WERI-Rb-1 (cell line): Measurements from ENCODE around the gene SERPINH1.

Experiments used
- DNase-seq: peaks from one replicate; pipeline ENCODE4 v3.0.0-alpha.2; 2020
- H3K27ac ChIP-seq: fragments of 250-450 bp; sonication (Bioruptor Pico); 2 replicates; pipeline ENCODE4 v1.5.1; 2020; ENCODE audit warnings: mild to moderate bottlenecking, moderate library complexity
- H3K27me3 ChIP-seq: fragments of 250-450 bp; sonication (Bioruptor Pico); 2 replicates; pipeline ENCODE4 v1.5.1; 2021; ENCODE audit warnings: mild to moderate bottlenecking, low read depth, moderate library complexity; ENCODE audit not compliant: insufficient read depth, severe bottlenecking
- H3K36me3 ChIP-seq: fragments of 250-450 bp; sonication (Bioruptor Pico); 2 replicates; pipeline ENCODE4 v1.5.1; 2020; ENCODE audit warnings: mild to moderate bottlenecking, moderate library complexity
- H3K4me3 ChIP-seq: 2 replicates; pipeline ENCODE4 v1.5.1; 2011; ENCODE audit warnings: low read depth, mild to moderate bottlenecking, control low read depth, low read length
- H3K9me3 ChIP-seq: fragments of 250-450 bp; sonication (Bioruptor Pico); 2 replicates; pipeline ENCODE4 v1.5.1; 2021; ENCODE audit warnings: mild to moderate bottlenecking, moderate library complexity; ENCODE audit not compliant: severe bottlenecking
- CTCF ChIP-seq: IDR thresholded peaks from 2 replicates; pipeline ENCODE4 v1.5.1; 2011; ENCODE audit warnings: low read depth, mild to moderate bottlenecking, control low read depth, inconsistent platforms, low read length

Gene SERPINH1

GRCh38 chr11:75555079-75555811 is 6.8 kb upstream of the SERPINH1 start:
- Histone ChIP-seq H3K9me3 (no peaks in the 10 kb centered on the region), H3K27me3 (no peaks in the 10 kb centered on the region), H3K4me3 (no peak overlapping the region), H3K36me3 (no peaks in the 10 kb centered on the region), H3K27ac (no peak overlapping the region)
- no peak for TF ChIP-seq CTCF
- DNase-seq: no peak

GRCh38 chr11:75556275-75556674 is 5.8 kb upstream of the SERPINH1 start:
- Histone ChIP-seq H3K36me3 (no peaks in the 10 kb centered on the region), H3K27ac (no peak overlapping the region), H3K4me3 (no peak overlapping the region), H3K27me3 (no peaks in the 10 kb centered on the region), H3K9me3 (no peaks in the 10 kb centered on the region)
- no peak for TF ChIP-seq CTCF
- DNase-seq: no peak

- H3K4me3 ChIP-seq: no peak overlapping the region
- H3K9me3 ChIP-seq: no peaks in the 10 kb centered on the region
- DNase-seq: no peak
- no peaks in the 10 kb centered on the region for H3K27me3 ChIP-seq
- H3K36me3 ChIP-seq: no peaks in the 10 kb centered on the region
- H3K27ac ChIP-seq: no peak overlapping the region
- TF ChIP-seq CTCF: no peak
Measured at GRCh38 chr11:75557666-75558494, 4.2 kb upstream of the SERPINH1 start.

- no peak for TF ChIP-seq CTCF
- H3K27ac ChIP-seq: no peak overlapping the region
- no peaks in the 10 kb centered on the region for H3K27me3 ChIP-seq
- no peak overlapping the region for H3K4me3 ChIP-seq
- DNase-seq: no peak
- no peaks in the 10 kb centered on the region for H3K9me3 ChIP-seq
- no peaks in the 10 kb centered on the region for H3K36me3 ChIP-seq
Measured at GRCh38 chr11:75558939-75559843, 2.9 kb upstream of the SERPINH1 start.

GRCh38 chr11:75560644-75561043 is 1.4 kb upstream of the SERPINH1 start:
- H3K27ac ChIP-seq: no peak overlapping the region
- no peaks in the 10 kb centered on the region for H3K27me3 ChIP-seq
- TF ChIP-seq CTCF: no peak
- H3K4me3 ChIP-seq: no peak overlapping the region
- no peaks in the 10 kb centered on the region for H3K9me3 ChIP-seq
- no peak for DNase-seq
- H3K36me3 ChIP-seq: no peaks in the 10 kb centered on the region
